ENCODE results near the gene PTGIS. TPM values are rescaled to one million over a fixed set of nuclear protein-coding genes. Genes with fewer than 3 reads are reported as not detected.

PTGIS gene
- total and polyA plus RNA-seq, 2 of the 4 experiments (the other 2 are of a cell fraction): 1.6 to 2.6 TPM

- Histone ChIP-seq H3K14ac (replicated peaks; ENCODE audit: low read depth, low read length) (no peak overlapping the region), H3K27ac (ENCODE audit: insufficient read depth, low read length) (no peak overlapping the region), H3K23ac (ENCODE audit: low read depth, low read length) (no peak overlapping the region), H2AK5ac (ENCODE audit: low read depth, low read length) (no peak overlapping the region), H3K9ac (ENCODE audit: low read depth, low read length) (no peak overlapping the region), H3K27me3 (ENCODE audit: control insufficient read depth, insufficient read depth, low read length) (peaks cover 29% of the 10 kb centered on the region), H2BK5ac (ENCODE audit: low read depth, low read length, poor library complexity, severe bottlenecking) (no peak overlapping the region), H3K9me3 (ENCODE audit: control insufficient read depth, insufficient read depth, low read length) (0 out of 2 replicates have a peak, but pooled peaks cover 2% of the 10 kb centered on the region), H3K4ac (ENCODE audit: low read depth, low read length) (no peak overlapping the region), H3K18ac (ENCODE audit: low read depth, low read length) (no peak overlapping the region), H2BK15ac (ENCODE audit: low read depth, low read length) (no peak overlapping the region), H3K36me3 (ENCODE audit: control insufficient read depth, insufficient read depth, low read length) (no peaks in the 10 kb centered on the region), H3K4me3 (ENCODE audit: insufficient read depth, low read depth, low read length) (no peak overlapping the region), H3K4me1 (ENCODE audit: control insufficient read depth, insufficient read depth, low read length) (no peaks in the 10 kb centered on the region), H4K91ac (ENCODE audit: insufficient read depth, low read depth, low read length) (no peak overlapping the region), H2BK120ac (ENCODE audit: low read depth, low read length) (no peak overlapping the region), H3K56ac (ENCODE audit: extremely low read depth, insufficient read depth, low read length) (no peak overlapping the region), H2AFZ (replicated peaks; ENCODE audit: low read length, poor library complexity) (no peak overlapping the region), H3K4me2 (ENCODE audit: low read depth, low read length) (no peak overlapping the region), H2BK20ac (ENCODE audit: low read depth, low read length) (no peak overlapping the region), H3K9me1 (ENCODE audit: insufficient read depth, low read length) (no peaks in the 10 kb centered on the region), H4K8ac (ENCODE audit: low read depth in 2 of 2, low read length in 2 of 2) (no peak overlapping the region), H2AK9ac (replicated peaks; ENCODE audit: low read depth, low read length, poor library complexity) (no peak overlapping the region), H4K5ac (ENCODE audit: low read depth, low read length) (no peak overlapping the region), H3K79me1 (ENCODE audit: low read depth in 1 of 2, low read length in 2 of 2) (no peaks in the 10 kb centered on the region), H4K20me1 (ENCODE audit: insufficient read depth, low read length) (no peaks in the 10 kb centered on the region)
- ATAC-seq (ENCODE audit: low read depth): no peak
- DNase-seq: no peak
- dilution Hi-C loops (cut with HindIII; ENCODE audit: low sequenced_read_pairs, unreplicated experiment): no loop called here
- in situ Hi-C loops (cut with MboI; ENCODE audit: low sequenced_read_pairs): no loop called here
- POLR2A ChIA-PET (ENCODE audit: unreplicated experiment): no interaction called here
- no peak for TF ChIP-seq MAFK (IDR thresholded peaks at IDR 0.05; ENCODE audit: low read depth, low read length)
- TF ChIP-seq MXI1 (IDR thresholded peaks at IDR 0.05; ENCODE audit: borderline replicate concordance, low read depth, low read length): no peak
- BruUV-seq (replicated peaks): no TSS peak
- intact Hi-C loops (cut with micrococcal nuclease): no loop called here
- 20% methylated on average over 1 of the region's 1 CpG; no CpG with 5 or more reads in 1 of the 2 experiments for WGBS, 2 experiments (ENCODE audit: extremely low coverage in 2 of 2, insufficient read length in 1 of 2)
- CTCF ChIA-PET: no interaction called here
Measured at GRCh38 chr20:49490689-49491088, 77.2 kb downstream of the PTGIS start.
